Activated CD8-positive, alpha-beta memory T cell treated with anti-CD3 and anti-CD28 coated beads, Interleukin-2, amount 50 U/mL, for 24 hours (primary cell): ENCODE data around the gene MTA3.
"Not testable (repeated sequence)": the region's sequence is repeated elsewhere in the genome, so short reads cannot be mapped to it uniquely, and the experiment has no call there.

Experiments used
- DNase-seq: peaks from one replicate; pipeline ENCODE4 v3.0.0-alpha.2; 2020; ENCODE audit errors: extremely low read depth

The MTA3 gene

DNA sequence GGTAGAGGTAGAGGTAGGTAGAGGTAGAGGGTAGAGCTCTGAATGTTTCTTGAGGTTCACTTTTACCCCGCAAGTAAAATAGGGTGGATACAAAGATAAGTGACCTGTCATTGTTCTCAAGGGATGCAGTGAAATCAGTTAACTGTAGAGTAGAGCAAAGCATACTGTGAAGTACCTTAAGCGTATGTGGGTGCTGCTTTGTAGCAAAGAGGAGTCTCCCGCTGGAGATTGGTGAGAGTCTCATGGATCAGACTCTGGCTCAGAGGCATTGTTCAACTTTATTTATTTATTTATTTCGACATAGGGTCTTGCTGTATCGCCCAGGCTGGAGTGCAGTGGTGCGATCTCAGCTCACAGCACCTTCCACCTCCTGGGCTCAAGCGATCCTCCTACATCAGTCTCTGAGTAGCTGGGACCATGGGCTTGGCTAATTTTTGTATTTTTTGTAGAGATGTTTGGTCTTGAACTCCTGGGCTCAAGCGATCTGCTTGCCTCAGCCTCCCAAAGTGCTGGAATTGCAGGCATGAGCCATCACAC is 38.7 kb downstream of the MTA3 start:
- no peak for DNase-seq

DNA sequence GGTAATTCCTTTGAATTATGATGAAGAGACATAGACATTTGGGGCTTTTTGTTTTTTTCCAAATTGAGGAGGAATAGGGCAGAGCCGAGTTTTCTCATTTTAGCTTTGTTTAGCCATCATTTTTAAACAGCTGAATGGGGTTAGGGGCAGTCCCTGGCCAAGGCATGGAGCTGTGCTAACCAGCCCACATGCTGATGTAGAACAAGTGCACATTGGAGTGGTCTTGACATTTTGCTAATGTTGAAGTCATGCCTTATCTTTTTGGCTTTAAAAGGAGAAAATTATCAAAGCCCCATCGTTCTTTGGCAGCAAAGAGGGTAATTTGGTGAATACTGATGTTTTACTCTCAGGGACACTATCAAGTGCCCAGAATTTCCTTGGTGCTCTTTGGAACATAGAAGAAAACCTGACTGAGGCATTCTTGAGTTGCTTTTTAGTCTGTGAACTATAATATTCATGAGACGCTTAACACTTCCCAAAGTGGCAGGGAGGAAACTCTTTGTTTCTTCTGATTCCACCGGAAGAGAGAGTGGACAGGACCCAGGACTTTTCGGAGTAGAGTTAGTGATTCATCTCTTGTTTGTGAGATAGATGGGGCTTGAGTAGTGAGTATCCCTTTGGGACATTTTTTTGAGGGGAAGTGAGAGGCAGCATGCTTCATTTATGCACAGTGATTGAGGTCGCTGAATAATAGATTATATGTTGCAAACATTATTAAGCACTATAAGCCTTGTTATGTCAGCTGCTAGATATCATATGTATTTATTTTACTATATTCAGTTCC is 45.0 kb downstream of the MTA3 start:
- DNase-seq = no peak

DNA sequence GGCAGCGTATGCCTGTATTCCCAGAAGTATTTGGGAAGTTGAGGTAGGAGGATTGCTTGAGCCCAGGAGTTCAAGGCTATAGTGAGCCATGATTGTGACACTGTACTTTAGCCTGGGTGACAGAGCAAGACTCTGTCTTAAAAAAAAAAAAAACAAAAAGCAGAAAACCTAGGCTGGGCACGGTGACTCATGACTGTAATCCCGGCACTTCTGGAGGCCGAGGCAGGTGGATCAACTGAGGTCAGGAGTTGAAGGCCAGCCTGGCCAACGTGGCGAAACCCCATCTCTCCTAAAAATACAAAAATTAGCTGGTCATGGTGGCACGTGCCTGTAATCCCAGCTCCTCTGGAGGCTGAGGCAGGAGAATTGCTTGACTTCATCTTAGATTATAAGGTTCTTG is 46.4 kb downstream of the MTA3 start:
- DNase-seq = no peak

DNA sequence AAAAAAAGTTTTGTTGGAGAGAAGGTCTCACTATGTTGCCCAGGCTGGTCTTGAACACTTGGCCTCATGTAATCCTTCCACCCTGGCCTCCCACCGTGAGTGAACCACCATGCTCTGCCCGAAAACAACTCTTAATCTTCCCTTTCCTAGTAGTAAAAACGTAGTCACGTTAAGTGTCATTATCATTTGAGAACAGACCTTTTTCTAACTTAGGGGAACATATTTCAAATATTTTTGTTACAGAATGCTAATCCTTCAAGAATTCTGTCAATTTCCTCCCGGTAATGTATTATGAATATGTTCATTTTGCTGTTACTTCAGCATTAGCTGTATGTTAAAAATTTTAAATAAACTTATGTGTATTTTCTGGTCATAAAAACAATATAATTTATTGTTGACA is 49.7 kb downstream of the MTA3 start:
- no peak for DNase-seq

DNA sequence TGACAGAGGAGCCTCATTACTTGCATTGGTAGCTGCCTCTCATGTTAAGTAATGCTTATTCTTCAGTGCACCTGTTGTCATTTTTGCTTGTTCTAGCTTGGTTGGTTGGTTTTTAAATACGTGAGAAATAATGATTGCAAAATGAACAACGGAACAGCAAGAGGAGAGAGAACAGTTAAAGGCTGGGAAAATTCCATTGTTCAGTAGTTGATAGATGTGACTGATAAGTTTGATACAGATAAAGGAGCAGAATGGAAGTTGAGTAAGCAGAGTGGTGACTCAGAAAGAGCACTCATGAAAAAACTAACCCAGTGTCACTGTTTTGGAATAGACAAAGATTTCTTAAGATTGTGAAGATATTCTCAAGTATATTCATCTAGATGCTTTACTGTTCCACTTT is 50.5 kb downstream of the MTA3 start:
- no peak for DNase-seq

DNA sequence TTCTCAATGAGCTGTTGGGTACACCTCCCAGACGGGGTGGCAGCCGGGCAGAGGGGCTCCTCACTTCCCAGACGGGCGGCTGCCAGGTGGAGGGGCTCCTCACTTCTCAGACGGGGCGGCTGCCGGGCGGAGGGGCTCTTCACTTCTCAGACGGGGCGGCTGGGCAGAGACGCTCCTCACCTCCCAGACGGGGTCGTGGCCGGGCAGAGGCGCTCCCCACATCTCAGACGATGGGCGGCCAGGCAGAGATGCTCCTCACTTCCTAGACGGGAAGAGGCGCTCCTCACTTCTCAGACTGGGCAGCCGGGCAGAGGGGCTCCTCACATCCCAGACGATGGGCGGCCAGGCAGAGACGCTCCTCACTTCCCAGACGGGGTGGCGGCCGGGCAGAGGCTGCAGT is 53.2 kb downstream of the MTA3 start:
- not testable (repeated sequence) for DNase-seq

DNA sequence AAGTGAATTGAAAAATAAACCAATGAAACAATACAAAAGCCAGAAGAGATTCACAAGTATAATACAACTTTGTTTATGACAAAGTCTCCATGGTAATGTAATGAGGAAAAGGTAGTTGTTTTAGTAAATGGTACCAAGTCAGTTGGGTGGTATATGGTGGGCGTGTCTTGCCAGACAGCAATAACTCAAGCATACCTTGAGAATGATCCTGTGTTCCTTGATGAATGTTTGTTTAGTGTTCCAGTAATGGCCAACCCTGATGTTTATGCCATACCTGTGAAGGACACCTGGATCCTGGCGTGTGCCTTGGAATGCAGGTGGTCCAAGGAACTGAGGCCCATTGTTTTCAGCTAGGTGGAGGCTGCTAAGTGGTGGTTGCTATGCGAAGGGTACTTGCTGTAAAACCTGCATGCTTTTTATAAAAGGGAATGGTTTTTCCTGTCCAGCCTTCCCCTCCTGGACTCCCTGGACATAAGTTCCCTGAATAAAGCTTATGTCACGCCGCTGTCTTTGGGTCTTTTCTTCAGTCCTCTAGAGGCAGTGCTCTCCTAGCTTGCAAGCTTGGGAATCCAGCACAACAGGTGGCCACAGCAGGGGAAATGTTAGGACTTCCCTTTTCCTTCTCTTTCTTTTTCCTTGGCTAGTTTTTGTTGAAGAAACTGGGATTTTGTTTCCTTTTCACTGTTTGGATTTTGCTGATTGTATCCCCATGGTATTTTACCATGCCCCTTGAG is 54.7 kb downstream of the MTA3 start:
- DNase-seq = no peak

DNA sequence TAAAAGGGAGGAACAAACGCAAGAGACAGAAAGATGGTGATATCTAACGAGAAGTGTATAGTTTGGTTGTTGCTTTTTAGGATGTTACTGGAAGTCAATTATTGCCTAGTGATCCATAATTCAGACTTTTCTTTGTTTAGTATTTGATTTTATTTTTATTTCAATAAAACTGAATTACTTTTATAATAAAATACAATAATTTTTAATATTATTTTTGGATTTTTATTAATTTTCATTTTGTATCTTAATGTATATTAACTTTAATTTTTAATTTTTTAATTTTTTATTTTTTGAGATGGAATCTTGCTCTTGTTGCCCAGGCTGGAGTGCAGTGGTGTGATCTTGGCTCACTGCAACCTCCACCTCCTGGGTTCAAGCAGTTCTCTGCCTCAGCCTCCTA is 55.6 kb downstream of the MTA3 start:
- DNase-seq = no peak

DNA sequence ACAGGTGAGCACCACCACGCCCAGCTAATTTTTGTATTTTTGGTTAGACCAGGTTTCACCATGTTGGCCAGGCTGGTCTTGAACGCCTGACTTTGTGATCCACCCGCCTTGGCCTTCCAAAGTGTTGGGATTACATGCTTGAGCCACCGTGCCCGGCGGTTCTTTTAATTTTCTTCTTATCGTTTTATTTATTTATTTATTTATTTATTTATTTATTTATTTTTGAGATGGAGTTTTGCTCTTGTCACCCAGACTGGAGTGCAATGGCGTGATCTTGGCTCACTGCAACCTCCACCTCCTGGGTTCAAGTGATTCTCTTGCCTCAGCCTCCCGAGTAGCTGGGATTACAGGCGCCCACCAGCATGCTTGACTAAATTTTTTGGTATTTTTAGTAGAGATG is 59.6 kb downstream of the MTA3 start:
- not testable (repeated sequence) for DNase-seq

DNA sequence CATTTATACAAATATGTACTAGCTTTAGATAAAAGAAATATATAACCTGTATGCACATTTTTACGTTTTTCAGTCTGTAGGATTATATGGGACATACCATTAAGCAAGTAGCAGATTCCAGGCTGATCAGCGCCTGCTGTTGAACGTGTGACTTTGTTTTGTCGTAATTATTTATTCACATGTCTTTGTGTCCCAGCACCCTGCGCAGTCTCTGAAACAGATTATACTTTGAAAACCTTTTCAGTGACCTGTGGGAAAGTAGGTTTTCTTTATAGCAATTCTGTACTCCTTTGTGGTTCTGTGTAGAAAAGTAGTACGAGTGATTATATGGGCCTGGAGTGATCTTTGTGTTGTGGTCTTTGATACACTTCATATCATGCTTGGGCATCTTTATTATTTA is 68.5 kb downstream of the MTA3 start:
- DNase-seq = no peak

DNA sequence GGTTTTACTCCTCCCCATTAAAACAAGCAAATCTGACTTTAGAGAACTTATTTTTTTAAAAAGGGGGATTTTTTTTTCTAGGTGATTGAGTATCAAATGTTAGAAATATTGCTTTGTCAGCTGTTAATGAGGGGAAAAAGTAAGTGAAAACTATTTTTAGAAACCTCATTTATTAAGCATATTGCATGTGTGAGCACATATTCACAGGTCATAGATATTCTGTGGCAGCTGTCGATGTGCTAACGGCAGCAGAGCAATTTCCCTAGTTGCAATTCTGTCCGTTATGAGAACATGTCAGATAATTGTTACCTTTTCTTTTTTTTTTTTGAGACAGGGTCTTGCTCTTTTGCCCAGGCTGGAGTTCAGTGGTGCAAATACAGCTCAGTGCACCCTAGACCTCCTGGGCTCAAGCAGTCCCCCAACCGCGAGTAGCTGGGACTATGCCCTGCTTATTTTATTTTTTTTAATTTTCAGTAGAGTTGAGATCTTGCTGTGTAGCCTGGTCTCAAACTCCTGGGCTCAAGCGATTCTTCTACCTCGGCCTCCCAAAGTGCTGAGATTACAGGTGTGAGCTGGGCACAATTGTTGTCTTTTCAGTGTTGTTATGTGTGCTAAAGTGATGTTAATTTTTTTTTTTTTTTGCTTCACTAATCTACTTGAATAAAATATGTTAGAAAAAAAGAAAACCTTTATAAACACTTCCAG is 69.8 kb downstream of the MTA3 start:
- no peak for DNase-seq

DNA sequence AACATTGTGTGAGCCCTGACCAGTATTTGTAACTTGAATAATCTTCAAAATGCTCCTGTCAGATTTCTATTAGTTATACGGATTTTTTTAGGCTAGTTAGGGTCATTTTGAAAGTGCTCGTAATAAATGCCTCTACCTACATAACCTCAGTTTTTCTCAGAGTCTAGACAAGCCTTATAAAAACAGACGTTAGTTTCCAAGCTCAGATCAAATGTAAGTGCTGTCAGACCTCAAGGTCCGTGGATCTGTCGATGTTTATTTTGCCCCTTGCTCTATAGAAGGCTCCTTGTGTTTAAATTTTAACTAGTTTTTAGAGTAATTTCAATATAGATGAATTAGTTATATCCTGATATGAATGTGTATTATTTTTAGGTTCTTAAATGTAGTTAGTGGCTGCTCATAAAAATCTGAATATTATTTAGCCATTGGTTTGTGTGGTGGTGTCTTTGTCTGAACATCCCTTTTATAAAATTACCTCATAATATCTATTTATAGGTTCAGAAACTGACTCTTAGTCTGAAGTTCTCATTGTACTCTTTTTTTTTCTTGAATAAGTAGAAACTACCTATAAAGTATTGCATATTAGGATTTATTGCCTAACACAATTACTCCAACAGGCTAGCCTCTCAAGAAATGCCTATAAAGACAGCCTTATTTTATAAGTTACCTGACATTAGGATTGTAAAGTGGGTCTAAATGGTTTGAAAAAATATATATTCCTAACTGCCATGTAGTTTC is 71.1 kb downstream of the MTA3 start:
- DNase-seq = no peak

DNA sequence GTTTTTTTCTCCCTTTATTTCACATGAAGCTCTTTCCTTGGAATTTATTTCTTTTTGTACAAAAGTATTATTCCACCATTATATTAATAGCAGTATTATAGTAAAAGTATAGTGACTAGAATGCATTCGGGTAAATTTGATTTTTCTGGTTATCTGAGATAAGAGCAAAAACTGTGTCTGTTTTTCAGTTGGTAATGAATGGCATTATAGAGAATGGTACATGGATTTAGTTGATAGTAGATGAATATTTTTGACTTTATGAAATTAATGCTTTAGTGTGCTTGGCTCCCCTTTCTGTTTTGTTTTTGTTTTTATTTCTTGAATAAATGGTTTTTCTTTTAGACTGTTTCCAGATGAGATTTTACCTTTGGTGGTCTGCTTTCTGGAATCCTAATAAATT is 71.8 kb downstream of the MTA3 start:
- DNase-seq = no peak

DNA sequence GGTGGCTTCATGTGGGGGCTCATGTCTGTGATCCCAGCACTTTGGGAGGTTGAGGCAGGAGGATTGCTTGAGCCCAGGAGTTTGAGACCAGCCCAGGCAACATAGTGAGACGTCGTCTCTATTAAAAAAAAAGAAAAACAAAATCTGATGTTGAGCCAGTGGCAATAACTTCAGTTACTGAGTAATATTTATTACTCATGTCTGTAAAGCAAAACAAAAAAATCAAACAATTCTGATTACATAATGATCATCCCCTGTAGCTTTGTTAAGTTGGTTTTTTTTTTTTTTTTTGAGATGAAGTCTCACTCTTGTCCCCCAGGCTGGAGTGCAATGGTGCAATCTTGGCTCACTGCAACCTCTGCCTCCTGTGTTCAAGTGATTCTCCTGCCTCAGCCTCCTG is 73.9 kb downstream of the MTA3 start:
- not testable (repeated sequence) for DNase-seq

DNA sequence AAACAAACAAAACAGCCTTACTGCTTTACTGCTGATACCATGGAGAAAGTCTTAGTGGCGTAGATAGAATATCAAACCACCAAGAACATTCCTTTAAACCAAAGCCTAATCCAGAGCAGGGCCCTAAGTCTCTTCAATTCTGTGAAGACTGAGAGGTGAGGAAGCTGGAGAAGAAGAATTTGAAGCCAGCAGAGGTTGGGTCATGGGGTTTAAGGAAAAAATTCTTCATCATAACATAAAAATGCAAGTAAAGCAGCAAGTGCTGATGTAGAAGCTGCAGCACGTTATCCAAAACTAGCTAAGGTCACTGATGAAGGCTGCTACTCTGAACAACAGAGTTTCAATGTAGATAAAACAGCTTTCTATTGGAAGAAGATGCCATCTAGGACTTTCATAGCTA is 77.1 kb downstream of the MTA3 start:
- no peak for DNase-seq

DNA sequence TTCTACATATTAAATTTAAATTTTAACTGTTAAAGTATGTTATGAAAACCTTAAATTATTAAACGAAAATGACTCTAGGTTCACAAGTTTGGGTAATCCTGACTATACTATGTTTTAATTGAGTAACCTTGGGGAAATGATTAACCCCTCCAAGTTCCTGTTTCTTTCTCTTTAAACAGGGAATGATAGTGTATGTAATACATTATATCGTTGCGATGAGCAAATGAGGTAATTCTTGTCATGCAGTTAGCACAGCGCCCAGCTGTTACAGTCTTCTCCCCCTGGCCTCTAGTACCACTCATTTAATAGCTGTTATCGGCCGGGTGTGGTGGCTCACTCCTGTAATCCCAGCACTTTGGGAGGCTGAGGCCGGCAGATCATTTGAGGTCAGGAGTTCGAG is 80.4 kb downstream of the MTA3 start:
- no peak for DNase-seq

DNA sequence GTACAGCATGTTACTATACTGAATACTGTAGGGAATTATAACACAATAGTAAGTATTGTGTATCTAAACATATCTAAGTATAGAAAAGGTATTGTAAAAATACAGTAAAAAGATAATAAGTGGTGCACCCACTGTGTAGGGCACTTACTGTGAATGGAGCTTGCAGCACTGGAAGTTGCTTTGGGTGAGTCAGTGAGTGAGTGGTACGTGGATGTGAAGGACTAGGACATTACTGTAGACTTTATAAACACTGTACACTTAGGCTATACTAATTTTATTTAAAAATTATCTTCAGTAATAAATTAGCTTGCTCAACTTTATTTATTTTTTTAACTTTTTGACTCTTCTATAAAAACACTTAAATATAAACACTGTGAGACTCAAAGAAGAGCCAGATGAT is 82.6 kb downstream of the MTA3 start:
- DNase-seq = no peak

DNA sequence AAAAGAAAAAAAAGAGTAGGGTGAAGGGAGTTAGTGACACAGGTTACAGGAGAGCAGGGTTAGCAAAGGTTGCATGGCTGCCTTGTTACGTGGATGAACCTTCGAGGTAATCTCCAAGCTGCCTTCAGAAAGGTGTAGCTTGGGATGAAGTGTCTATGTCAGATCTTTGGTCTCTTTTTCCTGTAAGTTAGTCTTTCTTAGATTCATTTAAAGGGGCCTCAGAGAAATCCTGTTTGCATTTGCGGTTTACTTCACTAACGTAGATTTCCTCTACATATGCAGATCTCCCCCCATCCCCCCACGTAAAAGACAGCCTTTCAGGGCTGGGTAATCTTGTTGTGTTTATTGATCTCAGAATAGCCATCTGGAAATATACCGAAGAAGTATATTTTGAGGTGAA is 83.7 kb downstream of the MTA3 start:
- DNase-seq = no peak

DNA sequence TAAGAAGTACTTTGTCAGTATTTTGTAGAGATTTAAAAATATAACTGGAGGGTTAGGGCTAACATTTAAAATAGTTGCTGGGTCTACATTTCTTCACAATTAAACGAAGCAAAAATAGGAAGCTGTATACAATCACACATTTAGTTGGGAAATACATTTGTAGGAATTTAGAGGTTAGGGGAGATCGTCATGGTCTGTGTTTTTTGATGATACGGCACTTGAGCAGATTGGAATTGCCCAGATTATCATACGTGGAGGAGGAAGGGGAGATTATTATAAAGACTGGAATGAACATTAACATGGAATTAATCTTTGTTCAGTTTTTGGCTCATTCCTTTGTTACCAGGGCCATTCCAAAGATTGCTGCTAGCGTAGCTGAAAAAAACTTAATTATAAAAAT is 84.6 kb downstream of the MTA3 start:
- DNase-seq = no peak

DNA sequence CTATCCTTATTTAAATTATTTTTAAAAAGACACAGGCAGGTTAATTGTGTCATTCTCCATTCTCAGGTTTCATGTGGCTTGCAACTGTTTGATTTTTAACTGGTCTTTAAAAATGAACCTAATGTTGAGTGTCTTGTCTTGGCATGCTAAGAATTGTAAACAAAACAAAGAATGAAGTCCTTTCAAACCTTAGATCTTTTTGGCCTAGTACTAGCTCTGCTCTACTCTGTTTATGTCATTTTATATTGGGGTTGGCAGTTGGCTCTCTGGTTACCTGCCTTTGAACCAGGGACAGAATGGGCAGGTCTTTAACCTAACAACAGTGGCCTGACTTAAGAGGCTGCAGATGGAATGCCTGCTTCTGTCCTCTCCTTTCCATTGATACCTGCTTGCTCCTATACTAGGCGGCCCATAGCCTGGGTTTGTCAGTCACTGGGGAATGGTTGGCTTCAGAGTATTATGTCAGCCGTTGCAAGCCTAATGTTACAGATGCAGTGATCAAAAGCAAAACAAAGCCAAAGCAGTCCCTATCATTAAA is 85.5 kb downstream of the MTA3 start:
- DNase-seq = no peak

DNA sequence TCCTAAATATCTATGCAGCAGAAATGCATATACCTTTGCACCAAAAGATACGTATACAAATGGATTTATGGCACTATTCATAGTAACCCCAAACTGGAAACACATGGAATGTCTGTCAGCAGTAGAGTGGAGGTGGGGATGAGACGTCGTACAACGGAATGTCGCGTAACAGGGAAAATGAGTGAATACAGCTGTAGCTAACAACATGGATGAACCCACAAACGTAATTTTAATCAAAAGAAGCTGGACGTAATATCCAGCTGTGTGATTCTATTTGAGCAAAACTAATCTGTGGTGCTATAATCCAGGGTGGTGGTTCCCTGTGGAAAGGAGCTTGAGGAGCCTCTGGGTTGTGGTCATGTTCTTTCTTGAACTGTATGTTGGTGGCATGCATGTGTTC is 89.9 kb downstream of the MTA3 start:
- DNase-seq = no peak

DNA sequence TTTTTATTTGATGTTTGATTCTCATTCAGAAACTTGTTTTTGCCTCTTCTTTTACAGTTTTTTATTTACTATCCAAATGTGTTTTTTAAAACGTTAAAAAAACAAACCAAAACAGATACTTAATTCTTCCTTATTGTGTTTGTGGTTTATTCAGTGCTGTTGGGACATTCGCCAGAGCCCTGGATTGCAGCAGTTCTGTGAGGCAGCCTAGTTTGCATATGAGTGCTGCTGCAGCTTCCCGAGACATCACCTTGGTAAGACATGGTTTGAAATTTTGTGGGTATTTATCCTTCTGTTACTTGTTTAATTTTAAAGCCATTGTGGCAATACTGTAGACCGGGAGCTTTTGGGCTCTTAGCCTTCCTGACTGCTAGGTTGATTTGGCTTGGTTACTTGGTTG is 91.2 kb downstream of the MTA3 start:
- DNase-seq = no peak
